Endothelial cell of umbilical vein (primary cell): ENCODE data around the gene ATF3. TPM values are rescaled to one million over a fixed set of nuclear protein-coding genes. Genes with fewer than 3 reads are reported as not detected.

Experiments
- BruUV-seq: library from RNA; stranded (reverse); fragments of 400-500 nt; replicated peaks from 2 replicates; lab custom pipeline; 2021; lab: Mats Ljungman, UMichigan
- CTCF ChIA-PET: fragments of 300-600, 350-600 bp; sonication (Branson Sonifier 250); formaldehyde crosslinking; loops from one replicate; lab custom pipeline; 2021; ENCODE audit warnings: antibody characterized with exemption, inconsistent platforms; lab: Charles Lee
- POLR2A ChIA-PET: fragments of 300-600, 350-600 bp; sonication (Branson Sonifier 250); formaldehyde crosslinking; loops from one replicate; lab custom pipeline; 2021; ENCODE audit warnings: antibody characterized with exemption, inconsistent platforms; lab: Charles Lee
- DNase-seq: peaks from one replicate; pipeline ENCODE4 v3.0.0-alpha.2; 2011; ENCODE audit warnings: low read depth, low spot score
- FAIRE-seq: peaks from 2 replicates; lab custom pipeline; 2011; peaks lifted over from hg19 to GRCh38; lab: Jason Lieb, UNC
- H2AFZ ChIP-seq: 2 replicates; pipeline ENCODE4 v1.6.0; 2012; ENCODE audit warnings: low read depth, low read length, control low read depth, inconsistent platforms
- H3K27ac ChIP-seq: 2 replicates; pipeline ENCODE4 v1.5.1; 2011; ENCODE audit warnings: low read depth, mild to moderate bottlenecking, control low read depth, low read length, moderate library complexity; ENCODE audit not compliant: insufficient read depth
- H3K27me3 ChIP-seq, 2 experiments: 2 replicates each; pipeline versions ENCODE4 v1.6.0 to v1.6.1; 2011; ENCODE audit warnings: low read length in 2 of 2, mixed read lengths in 1 of 2; ENCODE audit not compliant: control insufficient read depth in 2 of 2, insufficient read depth in 2 of 2
- H3K36me3 ChIP-seq, 2 experiments: 2 replicates in 1 of 2; 3 replicates in 1 of 2; pipeline ENCODE4 v1.5.1; 2011; ENCODE audit warnings: low read length in 2 of 2, mild to moderate bottlenecking in 1 of 2, moderate library complexity in 1 of 2; ENCODE audit not compliant: control insufficient read depth in 2 of 2, insufficient read depth in 2 of 2; ENCODE audit errors: extremely low read depth in 1 of 2
- H3K4me1 ChIP-seq: 3 replicates; pipeline ENCODE4 v1.5.1; 2011; ENCODE audit warnings: mild to moderate bottlenecking, low read length; ENCODE audit not compliant: control insufficient read depth, insufficient read depth; ENCODE audit errors: extremely low read depth
- H3K4me2 ChIP-seq: 2 replicates; pipeline ENCODE4 v1.6.1; 2011; ENCODE audit warnings: low read length, control low read depth, mixed read lengths; ENCODE audit not compliant: insufficient read depth
- H3K4me3 ChIP-seq, 3 experiments: fragments of 200-600 bp in 1 of 3; sonication (generic), shearing (Covaris generic) in 1 of 3; replicated peaks in 1 of 3; 2 replicates each; pipeline ENCODE4 v1.5.1; 2011 to 2016; ENCODE audit warnings: control low read depth in 3 of 3, low read length in 3 of 3, mild to moderate bottlenecking in 2 of 3, inconsistent platforms in 1 of 3, low read depth in 1 of 3, moderate library complexity in 1 of 3; ENCODE audit not compliant: insufficient read depth in 1 of 3
- H3K79me2 ChIP-seq: 2 replicates; pipeline ENCODE4 v1.6.0; 2012; ENCODE audit warnings: low read length, inconsistent platforms; ENCODE audit not compliant: control insufficient read depth, insufficient read depth
- H3K9ac ChIP-seq: replicated peaks from 2 replicates; pipeline ENCODE3; 2011; ENCODE audit warnings: low read length, control low read depth; ENCODE audit not compliant: insufficient read depth; ENCODE audit errors: extremely low read depth
- H3K9me1 ChIP-seq: replicated peaks from 3 replicates; pipeline ENCODE4 v1.6.0; 2011; ENCODE audit warnings: mild to moderate bottlenecking, low read length; ENCODE audit not compliant: control insufficient read depth, insufficient read depth; ENCODE audit errors: extremely low read depth
- H3K9me3 ChIP-seq: replicated peaks from 2 replicates; pipeline ENCODE4 v1.5.1; 2012; ENCODE audit warnings: low read length, inconsistent platforms; ENCODE audit not compliant: control insufficient read depth, insufficient read depth
- H4K20me1 ChIP-seq: replicated peaks from 2 replicates; pipeline ENCODE3; 2011; ENCODE audit warnings: mild to moderate bottlenecking, low read length; ENCODE audit not compliant: control insufficient read depth, insufficient read depth; ENCODE audit errors: extremely low read depth
- EZH2 ChIP-seq: IDR thresholded peaks from 2 replicates; pipeline ENCODE4 v1.6.1; 2012; ENCODE audit warnings: borderline replicate concordance, low read depth, mild to moderate bottlenecking, moderate library complexity, low read length, inconsistent platforms; ENCODE audit not compliant: severe bottlenecking
- FOS ChIP-seq: IDR thresholded peaks from 2 replicates; pipeline ENCODE4 v1.6.1; 2011; ENCODE audit warnings: mild to moderate bottlenecking, low read length, moderate library complexity, borderline replicate concordance; ENCODE audit not compliant: insufficient read depth
- GATA2 ChIP-seq: IDR thresholded peaks from 2 replicates; pipeline ENCODE4 v1.7.0; 2011; ENCODE audit warnings: low read depth, mild to moderate bottlenecking, moderate library complexity, mixed read lengths, low read length; ENCODE audit not compliant: insufficient read length, insufficient read depth
- JUN ChIP-seq: IDR thresholded peaks from 2 replicates; pipeline ENCODE4 v1.6.1; 2011; ENCODE audit warnings: borderline replicate concordance, low read depth; ENCODE audit not compliant: insufficient read length, insufficient read depth
- MYC ChIP-seq: IDR thresholded peaks from one replicate; pipeline ENCODE4 v1.6.1; 2011; ENCODE audit warnings: mild to moderate bottlenecking, low read depth, low read length
- POLR2A ChIP-seq: IDR thresholded peaks from 2 replicates; pipeline ENCODE4 v1.6.1; 2012; ENCODE audit warnings: low read depth, mild to moderate bottlenecking, control low read depth, low read length
- POLR2AphosphoS5 ChIP-seq: IDR thresholded peaks from 2 replicates; pipeline ENCODE4 v1.6.1; 2012; ENCODE audit warnings: low read depth, mild to moderate bottlenecking, control low read depth, low read length, moderate library complexity; ENCODE audit not compliant: insufficient read depth
- dilution Hi-C: fragments of 300-500 bp; cut with MboI; formaldehyde crosslinking; loops from one replicate; pipeline ENCODE4 v1.15.0; 2019; ENCODE audit warnings: low sequenced_read_pairs; ENCODE audit not compliant: extremely low pct_ligation_motif_present
- intact Hi-C: fragments of 100-400 bp; cut with micrococcal nuclease; formaldehyde crosslinking; loops from one replicate; pipeline ENCODE4 v1.10.0; 2022
- polyA plus RNA-seq, 4 experiments: library from polyadenylated mRNA; depleted of rRNA in 3 of 4; stranded (reverse) in 3 of 4; unstranded in 1 of 4; fragments of >200 nt; gene quantifications; 2 replicates each; pipeline versions ENCODE4 v1.2.1 to v1.2.3, GENCODE V29; 2011 to 2012; ENCODE audit warnings: missing spikeins in 1 of 4
- total RNA-seq: library from RNA; stranded (reverse); gene quantifications from 2 replicates; pipeline ENCODE4 v1.2.3, GENCODE V29; 2021
- TF ChIP-seq, protein P1 (sequence below): IDR thresholded peaks from 2 replicates; pipeline ENCODE4 v1.6.1; 2011; ENCODE audit not compliant: insufficient read depth, insufficient read length
- TF ChIP-seq, protein P2 (sequence below), 2 donors: IDR thresholded peaks; 1 replicate in 1 of 2; 2 replicates in 1 of 2; pipeline ENCODE4 v1.5.1; 2011; ENCODE audit warnings: low read length in 2 of 2, mild to moderate bottlenecking in 2 of 2, moderate library complexity in 2 of 2, control low read depth in 1 of 2, inconsistent platforms in 1 of 2, low read depth in 1 of 2; ENCODE audit not compliant: insufficient read depth in 1 of 2; ENCODE audit errors: extremely low read depth in 1 of 2

ATF3 gene
- total and polyA plus RNA-seq, 2 donors (not counting 3 experiments of a cell fraction or from before 2014, with no cell fraction given), result 6.1 to 17.1 TPM

DNA sequence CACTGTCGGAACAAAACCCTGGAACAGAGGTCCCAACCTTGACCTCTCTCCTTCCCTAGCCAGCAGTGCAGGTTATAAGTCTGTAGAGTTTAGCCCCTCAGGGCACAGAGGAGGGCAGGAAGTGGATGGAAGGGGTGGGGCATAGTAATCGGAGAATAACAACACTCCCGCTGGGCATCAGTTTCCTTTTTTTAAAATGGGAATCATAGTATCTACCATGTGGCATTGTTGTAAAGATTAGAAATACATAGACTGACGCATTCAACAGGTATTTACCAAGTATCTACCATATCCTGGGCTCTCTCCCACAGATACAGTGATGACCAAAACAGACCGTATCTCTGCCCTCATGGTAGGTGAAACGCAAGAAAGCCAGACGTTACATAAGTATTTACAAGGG, 24.9 kb upstream of the ATF3 start:
- dilution Hi-C loops, result no loop called here
- no TSS peak for BruUV-seq
- no peaks in the 10 kb centered on the region for H3K4me1 ChIP-seq

More for the DNA sequence above, 24.9 kb upstream of the ATF3 start:
- peaks cover 22 to 33% of the 10 kb centered on the region in 2 experiments for H3K27me3 ChIP-seq
- no peak overlapping the region for H3K4me3 ChIP-seq
- FAIRE-seq (peak; percentile 4), DNase-seq (no peak)
- ChIA-PET CTCF (interaction anchor here (0.8 to 1.0 kb wide), 2 partner anchors 107 to 128 kb away, joined by 3 read pairs; no protein-coding TSS in a partner anchor), POLR2A (interaction anchor here (0.9 kb wide), 1 partner anchor 25 kb away, joined by 4 read pairs; the partner anchor contains the start of gene ATF3)
- H2AFZ ChIP-seq, result no peak overlapping the region
- no peak overlapping the region for H3K27ac ChIP-seq
- H3K79me2 ChIP-seq, result no peaks in the 10 kb centered on the region
- intact Hi-C loops, result no loop called here
- no peaks in the 10 kb centered on the region for H4K20me1 ChIP-seq
- no peak for TF ChIP-seq MYC
- TF ChIP-seq POLR2A, result no peak
- no peak for TF ChIP-seq POLR2AphosphoS5
- TF ChIP-seq EZH2, result no peak
- no peak for TF ChIP-seq GATA2
- TF ChIP-seq, protein P1, sequence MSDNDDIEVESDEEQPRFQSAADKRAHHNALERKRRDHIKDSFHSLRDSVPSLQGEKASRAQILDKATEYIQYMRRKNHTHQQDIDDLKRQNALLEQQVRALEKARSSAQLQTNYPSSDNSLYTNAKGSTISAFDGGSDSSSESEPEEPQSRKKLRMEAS, result no peak
- TF ChIP-seq, protein P2, sequence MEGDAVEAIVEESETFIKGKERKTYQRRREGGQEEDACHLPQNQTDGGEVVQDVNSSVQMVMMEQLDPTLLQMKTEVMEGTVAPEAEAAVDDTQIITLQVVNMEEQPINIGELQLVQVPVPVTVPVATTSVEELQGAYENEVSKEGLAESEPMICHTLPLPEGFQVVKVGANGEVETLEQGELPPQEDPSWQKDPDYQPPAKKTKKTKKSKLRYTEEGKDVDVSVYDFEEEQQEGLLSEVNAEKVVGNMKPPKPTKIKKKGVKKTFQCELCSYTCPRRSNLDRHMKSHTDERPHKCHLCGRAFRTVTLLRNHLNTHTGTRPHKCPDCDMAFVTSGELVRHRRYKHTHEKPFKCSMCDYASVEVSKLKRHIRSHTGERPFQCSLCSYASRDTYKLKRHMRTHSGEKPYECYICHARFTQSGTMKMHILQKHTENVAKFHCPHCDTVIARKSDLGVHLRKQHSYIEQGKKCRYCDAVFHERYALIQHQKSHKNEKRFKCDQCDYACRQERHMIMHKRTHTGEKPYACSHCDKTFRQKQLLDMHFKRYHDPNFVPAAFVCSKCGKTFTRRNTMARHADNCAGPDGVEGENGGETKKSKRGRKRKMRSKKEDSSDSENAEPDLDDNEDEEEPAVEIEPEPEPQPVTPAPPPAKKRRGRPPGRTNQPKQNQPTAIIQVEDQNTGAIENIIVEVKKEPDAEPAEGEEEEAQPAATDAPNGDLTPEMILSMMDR (IDR thresholded peaks at IDR 0.05; ENCODE audit: extremely low read depth in 1 of 2, insufficient read depth in 1 of 2, low read depth in 1 of 2, low read length in 2 of 2), result no peak
- no peak for TF ChIP-seq JUN
- TF ChIP-seq FOS, result no peak
- no peaks in the 10 kb centered on the region for H3K36me3 ChIP-seq
- no peaks in the 10 kb centered on the region for H3K9me1 ChIP-seq
- H3K9ac ChIP-seq, result no peak overlapping the region
- H3K4me2 ChIP-seq, result no peak overlapping the region
- no peaks in the 10 kb centered on the region for H3K9me3 ChIP-seq
